Esophagus squamous epithelium (tissue), 5 donors: Measurements from ENCODE around the gene ZNF334. TPM values are rescaled to one million over a fixed set of nuclear protein-coding genes. Genes with fewer than 3 reads are reported as not detected.

Experiments
- DNase-seq: peaks from one replicate; lab custom pipeline; 2025; lab: John Stamatoyannopoulos, UW
- H3K27ac ChIP-seq, 4 donors: fragments of 200-600 bp; sonication (generic); one replicate each; pipeline ENCODE4 v1.5.1; 2016 to 2019; ENCODE audit warnings: mild to moderate bottlenecking in 1 of 4
- H3K27me3 ChIP-seq, 4 donors: fragments of 200-600 bp; sonication (generic); 1 replicate in 3 of 4; 2 replicates in 1 of 4; pipeline versions ENCODE4 v1.5.1 to v1.6.0; 2017 to 2021; ENCODE audit warnings: antibody characterized with exemption in 1 of 4
- H3K36me3 ChIP-seq, 3 donors: fragments of 200-600 bp; sonication (generic); one replicate each; pipeline ENCODE4 v1.5.1; 2016 to 2019
- H3K4me1 ChIP-seq, 3 donors: fragments of 200-600 bp; sonication (generic); one replicate each; pipeline ENCODE4 v1.5.1; 2017 to 2019
- H3K4me3 ChIP-seq, 4 donors: fragments of 200-600 bp; sonication (generic); 1 replicate in 3 of 4; 2 replicates in 1 of 4; pipeline ENCODE4 v1.5.1; 2016 to 2019; ENCODE audit warnings: mild to moderate bottlenecking in 2 of 4, moderate library complexity in 1 of 4
- H3K9me3 ChIP-seq, 3 donors: fragments of 200-600 bp; sonication (generic); one replicate each; pipeline ENCODE4 v1.5.1; 2016 to 2019
- POLR2A ChIP-seq, 4 donors: fragments of 450-650 bp; IDR thresholded peaks; one replicate each; pipeline ENCODE4 v1.6.1; 2017; ENCODE audit warnings: antibody characterized with exemption in 4 of 4, mild to moderate bottlenecking in 4 of 4, moderate library complexity in 3 of 4
- WGBS, 2 donors: methylation state at CpG; one replicate each; pipeline ENCODE4 v1.1.5; 2018; 5-methylcytosine and 5-hydroxymethylcytosine counted together
- intact Hi-C: fragments of 100-400 bp; cut with DNase I; formaldehyde crosslinking; loops from one replicate; pipeline ENCODE4 v1.15.0; 2022
- total RNA-seq, 4 donors: library from RNA; depleted of rRNA; stranded (reverse); fragments of >200 nt; gene quantifications; one replicate each; pipeline ENCODE4 v1.1.0, GENCODE V29; 2016
- TF ChIP-seq, protein P1 (sequence below), 6 experiments: fragments of 450-650 bp in 4 of 6; fragments of 200-600 bp in 2 of 6; sonication (generic) in 2 of 6; IDR thresholded peaks; one replicate each; pipeline ENCODE4 v1.5.1; 2016 to 2019; ENCODE audit warnings: antibody characterized with exemption in 6 of 6, mild to moderate bottlenecking in 4 of 6, moderate library complexity in 4 of 6
- donor health status: DM: yes; HTN: yes; CAD: no.

The ZNF334 gene
- total RNA-seq, 4 donors from 2014 or later = 0.27 to 1.1 (median 0.90) TPM

DNA sequence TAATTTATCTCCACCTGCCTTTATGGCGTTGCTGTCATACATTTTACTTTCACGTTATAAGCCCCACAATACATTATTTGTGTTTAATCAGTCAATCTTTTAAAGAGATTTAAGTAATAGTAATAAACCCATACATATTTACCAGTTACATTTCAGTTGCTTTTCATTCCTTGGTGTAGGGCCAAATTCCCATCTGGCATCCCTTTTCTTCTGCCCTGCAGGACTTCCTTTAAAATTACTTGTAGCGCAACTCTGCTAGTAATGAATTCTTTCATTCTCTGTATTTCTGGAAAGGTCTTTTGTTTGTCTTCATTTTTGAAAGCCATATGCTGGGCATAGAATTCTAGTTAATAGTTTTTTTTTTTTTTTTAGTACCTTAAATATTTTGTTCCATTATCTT, 24.9 kb downstream of the ZNF334 start:
- H3K4me3 ChIP-seq = no peak overlapping the region
- intact Hi-C loops = no loop called here
- TF ChIP-seq, protein P1, sequence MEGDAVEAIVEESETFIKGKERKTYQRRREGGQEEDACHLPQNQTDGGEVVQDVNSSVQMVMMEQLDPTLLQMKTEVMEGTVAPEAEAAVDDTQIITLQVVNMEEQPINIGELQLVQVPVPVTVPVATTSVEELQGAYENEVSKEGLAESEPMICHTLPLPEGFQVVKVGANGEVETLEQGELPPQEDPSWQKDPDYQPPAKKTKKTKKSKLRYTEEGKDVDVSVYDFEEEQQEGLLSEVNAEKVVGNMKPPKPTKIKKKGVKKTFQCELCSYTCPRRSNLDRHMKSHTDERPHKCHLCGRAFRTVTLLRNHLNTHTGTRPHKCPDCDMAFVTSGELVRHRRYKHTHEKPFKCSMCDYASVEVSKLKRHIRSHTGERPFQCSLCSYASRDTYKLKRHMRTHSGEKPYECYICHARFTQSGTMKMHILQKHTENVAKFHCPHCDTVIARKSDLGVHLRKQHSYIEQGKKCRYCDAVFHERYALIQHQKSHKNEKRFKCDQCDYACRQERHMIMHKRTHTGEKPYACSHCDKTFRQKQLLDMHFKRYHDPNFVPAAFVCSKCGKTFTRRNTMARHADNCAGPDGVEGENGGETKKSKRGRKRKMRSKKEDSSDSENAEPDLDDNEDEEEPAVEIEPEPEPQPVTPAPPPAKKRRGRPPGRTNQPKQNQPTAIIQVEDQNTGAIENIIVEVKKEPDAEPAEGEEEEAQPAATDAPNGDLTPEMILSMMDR (IDR thresholded peaks at IDR 0.05) = no peak
- TF ChIP-seq POLR2A (IDR thresholded peaks at IDR 0.05) = no peak
- WGBS, 2 donors = 50 to 66% methylated on average over 3 of the region's 3 CpGs
- peaks cover 0 to 54% (median 0%) of the 10 kb centered on the region in 4 donors for H3K27me3 ChIP-seq
- no peaks in the 10 kb centered on the region for H3K36me3 ChIP-seq
- no peak overlapping the region for H3K27ac ChIP-seq
- no peaks in the 10 kb centered on the region for H3K9me3 ChIP-seq
- no peaks in the 10 kb centered on the region for H3K4me1 ChIP-seq
- no peak for DNase-seq

GRCh38 chr20:46487628-46488027, 25.7 kb downstream of the ZNF334 start:
- Histone ChIP-seq H3K4me1 (no peaks in the 10 kb centered on the region), H3K36me3 (no peaks in the 10 kb centered on the region), H3K27ac (no peak overlapping the region), H3K4me3 (no peak overlapping the region), H3K9me3 (no peaks in the 10 kb centered on the region), H3K27me3 (peaks cover 0 to 47% (median 0%) of the 10 kb centered on the region in 4 donors)
- intact Hi-C loops = no loop called here
- TF ChIP-seq, protein P1 (IDR thresholded peaks at IDR 0.05) = no peak
- TF ChIP-seq POLR2A (IDR thresholded peaks at IDR 0.05) = no peak
- DNase-seq = no peak
- 56 to 63% methylated on average over 2 of the region's 2 CpGs for WGBS, 2 donors

- no peaks in the 10 kb centered on the region for H3K4me1 ChIP-seq
- intact Hi-C loops = no loop called here
- DNase-seq = no peak
- no peak overlapping the region for H3K27ac ChIP-seq
- H3K36me3 ChIP-seq = no peaks in the 10 kb centered on the region
- WGBS, 2 donors = 28 to 29% methylated on average over 4 of the region's 4 CpGs
- peaks cover 0 to 64% (median 0%) of the 10 kb centered on the region in 4 donors for H3K27me3 ChIP-seq
- no peaks in the 10 kb centered on the region for H3K9me3 ChIP-seq
- no peak overlapping the region for H3K4me3 ChIP-seq
- no peak for TF ChIP-seq POLR2A (IDR thresholded peaks at IDR 0.05)
- TF ChIP-seq, protein P1 (IDR thresholded peaks at IDR 0.05) = no peak
Observed at GRCh38 chr20:46485431-46485830, 27.9 kb downstream of the ZNF334 start.

DNA sequence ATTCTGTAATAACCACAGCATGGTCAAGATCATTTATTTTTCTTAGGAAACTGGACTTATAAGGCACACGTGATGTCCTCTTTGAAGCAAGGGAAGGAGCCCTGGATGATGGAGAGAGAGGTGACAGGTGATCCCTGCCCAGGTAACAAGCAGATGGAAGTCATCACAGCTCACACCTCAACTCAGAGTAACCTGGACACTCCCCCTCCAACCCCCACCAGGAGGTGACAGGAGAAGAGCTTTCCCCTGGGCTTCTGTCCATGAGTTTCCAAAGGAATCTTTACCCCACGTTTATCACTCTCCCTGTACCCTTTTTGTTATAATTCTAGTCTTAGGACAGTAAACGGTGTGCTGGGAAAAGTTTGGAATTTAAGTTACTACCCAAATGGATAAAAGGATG, 28.4 kb downstream of the ZNF334 start:
- no peak overlapping the region for H3K27ac ChIP-seq
- no peaks in the 10 kb centered on the region for H3K4me1 ChIP-seq
- no peaks in the 10 kb centered on the region for H3K36me3 ChIP-seq
- DNase-seq = no peak
- intact Hi-C loops = no loop called here
- 32 to 66% methylated on average over 3 of the region's 3 CpGs for WGBS, 2 donors
- H3K4me3 ChIP-seq = no peak overlapping the region
- TF ChIP-seq, protein P1 (IDR thresholded peaks at IDR 0.05) = no peak
- TF ChIP-seq POLR2A (IDR thresholded peaks at IDR 0.05) = no peak
- H3K27me3 ChIP-seq = peaks cover 0 to 69% (median 0%) of the 10 kb centered on the region in 4 donors
- no peaks in the 10 kb centered on the region for H3K9me3 ChIP-seq

DNA sequence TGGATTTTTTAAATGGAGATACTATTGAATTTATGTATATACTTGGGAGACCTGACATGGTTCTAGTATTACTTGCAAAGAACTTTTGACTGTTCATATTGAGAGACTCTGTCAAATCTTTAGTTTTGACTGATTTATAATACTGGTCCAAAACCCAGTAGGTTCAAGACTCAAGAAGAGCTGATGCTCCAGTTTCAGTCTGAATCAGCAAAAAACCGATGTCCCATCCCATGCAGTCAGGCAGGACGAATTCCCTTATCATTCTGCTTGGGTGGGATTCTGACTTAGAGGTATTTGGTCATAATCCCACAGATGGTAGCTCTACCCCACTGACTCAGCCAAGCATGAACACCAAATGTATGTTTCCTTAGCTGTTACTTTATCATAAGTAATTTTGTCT, 29.5 kb downstream of the ZNF334 start:
- intact Hi-C loops = no loop called here
- H3K4me1 ChIP-seq = no peaks in the 10 kb centered on the region
- no peaks in the 10 kb centered on the region for H3K36me3 ChIP-seq
- TF ChIP-seq, protein P1 (IDR thresholded peaks at IDR 0.05) = no peak
- TF ChIP-seq POLR2A (IDR thresholded peaks at IDR 0.05) = no peak
- no peak overlapping the region for H3K4me3 ChIP-seq
- no peaks in the 10 kb centered on the region for H3K9me3 ChIP-seq
- no peak for DNase-seq
- WGBS, 2 donors = 51 to 62% methylated on average over 2 of the region's 2 CpGs
- no peak overlapping the region for H3K27ac ChIP-seq
- peaks cover 0 to 64% (median 0%) of the 10 kb centered on the region in 4 donors for H3K27me3 ChIP-seq
